GM18867 (cell line): ENCODE data around the gene MRPL55.

Experiments used
- ATAC-seq: cut with Tn5 transposase; IDR thresholded peaks from one replicate; pipeline ENCODE4 v1.9.1; 2021; ENCODE audit warnings: mild to moderate bottlenecking, moderate library complexity; ENCODE audit not compliant: unreplicated experiment

The MRPL55 gene

DNA sequence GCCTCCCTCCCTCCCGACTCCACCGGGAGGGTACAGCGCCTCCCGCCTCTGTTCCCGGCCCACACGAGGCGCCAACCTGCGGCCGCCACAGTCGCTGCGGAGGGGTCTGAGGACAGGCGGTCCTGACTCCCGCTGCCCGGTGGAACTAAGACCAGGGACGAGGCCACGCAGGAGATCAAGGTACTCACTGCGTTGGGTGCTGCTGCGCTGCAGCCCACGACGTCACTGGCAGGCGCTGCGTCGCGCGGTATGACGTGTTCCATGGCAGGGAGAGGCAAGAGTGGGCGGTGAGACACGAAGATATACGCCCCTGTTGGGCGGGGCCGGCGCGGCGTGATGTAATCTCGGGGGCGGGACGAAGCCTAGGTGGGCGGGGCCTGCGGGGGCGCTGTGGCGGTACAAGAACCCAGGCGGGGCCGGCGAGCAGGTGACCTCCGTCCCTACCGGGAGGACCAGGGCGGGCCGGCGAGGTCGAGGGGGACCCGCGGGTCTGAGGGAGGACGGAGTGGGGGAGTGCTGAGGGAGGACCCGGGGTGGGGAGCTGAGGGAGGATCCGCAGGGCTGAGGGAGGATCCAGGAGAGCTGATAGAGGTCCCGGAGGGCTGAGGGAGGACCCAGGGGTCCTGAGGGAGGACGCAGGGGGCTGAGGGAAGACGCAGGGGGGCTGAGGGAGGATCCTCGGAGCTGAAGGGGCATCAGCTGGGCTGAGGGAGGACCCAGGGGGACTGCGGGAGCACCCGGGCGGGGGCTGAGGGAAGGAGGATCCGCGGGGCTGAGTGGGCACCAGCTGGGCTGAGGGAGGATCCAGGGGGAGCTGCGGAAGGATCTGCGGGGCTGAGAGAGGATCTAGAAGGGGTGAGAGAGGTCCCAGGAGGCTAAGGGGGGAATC is at the start of gene MRPL55:
TSS of gene MRPL55 (minus strand) at position 227 of the 889 bp plus-strand sequence. CDS start 1,039 bp downstream, outside the sequence.
- ATAC-seq: peak; percentile 85

DNA sequence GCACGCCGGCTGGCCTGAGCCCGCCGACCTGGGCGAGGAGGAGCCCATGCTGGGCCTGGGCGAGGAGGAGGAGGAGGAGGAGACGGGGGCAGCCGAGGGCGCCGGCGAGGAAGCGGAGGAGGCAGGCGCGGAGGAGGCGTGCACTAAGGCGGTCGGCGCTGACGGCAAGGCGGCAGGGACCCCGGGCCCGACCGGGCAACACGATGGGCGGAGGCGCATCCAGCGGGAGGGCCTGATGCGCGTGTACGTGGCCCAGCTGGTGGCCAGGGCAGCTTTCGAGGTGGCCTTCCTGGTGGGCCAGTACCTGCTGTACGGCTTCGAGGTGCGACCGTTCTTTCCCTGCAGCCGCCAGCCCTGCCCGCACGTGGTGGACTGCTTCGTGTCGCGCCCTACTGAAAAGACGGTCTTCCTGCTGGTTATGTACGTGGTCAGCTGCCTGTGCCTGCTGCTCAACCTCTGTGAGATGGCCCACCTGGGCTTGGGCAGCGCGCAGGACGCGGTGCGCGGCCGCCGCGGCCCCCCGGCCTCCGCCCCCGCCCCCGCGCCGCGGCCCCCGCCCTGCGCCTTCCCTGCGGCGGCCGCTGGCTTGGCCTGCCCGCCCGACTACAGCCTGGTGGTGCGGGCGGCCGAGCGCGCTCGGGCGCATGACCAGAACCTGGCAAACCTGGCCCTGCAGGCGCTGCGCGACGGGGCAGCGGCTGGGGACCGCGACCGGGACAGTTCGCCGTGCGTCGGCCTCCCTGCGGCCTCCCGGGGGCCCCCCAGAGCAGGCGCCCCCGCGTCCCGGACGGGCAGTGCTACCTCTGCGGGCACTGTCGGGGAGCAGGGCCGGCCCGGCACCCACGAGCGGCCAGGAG is 49.3 kb upstream of the MRPL55 start:
- no peak for ATAC-seq

DNA sequence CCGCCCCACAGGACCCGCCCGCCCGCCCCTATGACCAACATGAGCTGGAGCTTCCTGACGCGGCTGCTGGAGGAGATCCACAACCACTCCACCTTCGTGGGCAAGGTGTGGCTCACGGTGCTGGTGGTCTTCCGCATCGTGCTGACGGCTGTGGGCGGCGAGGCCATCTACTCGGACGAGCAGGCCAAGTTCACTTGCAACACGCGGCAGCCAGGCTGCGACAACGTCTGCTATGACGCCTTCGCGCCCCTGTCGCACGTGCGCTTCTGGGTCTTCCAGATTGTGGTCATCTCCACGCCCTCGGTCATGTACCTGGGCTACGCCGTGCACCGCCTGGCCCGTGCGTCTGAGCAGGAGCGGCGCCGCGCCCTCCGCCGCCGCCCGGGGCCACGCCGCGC is 48.6 kb upstream of the MRPL55 start:
- ATAC-seq: no peak

DNA sequence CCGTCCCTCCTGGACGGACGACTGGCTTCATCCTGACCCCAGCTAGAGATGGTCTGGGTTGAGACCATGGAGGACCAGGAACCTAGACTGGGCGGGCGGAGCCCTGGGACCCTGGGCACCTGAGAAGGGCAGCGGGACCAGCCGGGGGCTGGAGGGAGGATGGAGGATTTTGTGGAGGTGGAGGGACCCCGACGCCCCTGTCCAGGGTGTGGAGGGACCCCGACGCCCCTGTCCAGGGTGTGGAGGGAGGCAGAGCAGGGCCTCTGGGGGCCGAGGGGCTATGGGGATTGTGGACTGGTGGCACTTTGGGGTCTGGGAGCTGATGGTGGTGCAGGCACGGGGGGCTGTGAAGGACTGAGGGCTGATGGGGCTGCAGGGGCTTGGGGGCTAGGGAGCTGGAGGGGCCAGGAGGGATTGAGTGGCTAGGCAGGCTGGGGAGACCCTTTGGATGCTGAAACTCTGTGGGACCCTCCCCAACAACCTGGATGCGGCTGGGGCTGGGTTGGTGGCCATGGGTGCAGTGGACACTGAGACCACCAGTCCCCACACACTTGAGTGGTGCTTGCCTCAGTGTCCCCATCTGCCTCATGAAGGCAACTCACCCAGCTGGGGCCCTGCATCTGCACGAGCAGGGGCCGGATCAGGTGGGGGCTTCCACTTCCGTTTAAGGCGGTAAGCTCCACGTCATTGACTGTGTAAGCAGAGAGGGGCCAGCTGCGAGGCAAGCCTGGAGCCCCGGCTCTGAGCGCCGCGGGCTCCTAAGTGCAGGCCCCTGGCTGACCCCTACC is 48.0 kb upstream of the MRPL55 start:
- ATAC-seq: no peak

DNA sequence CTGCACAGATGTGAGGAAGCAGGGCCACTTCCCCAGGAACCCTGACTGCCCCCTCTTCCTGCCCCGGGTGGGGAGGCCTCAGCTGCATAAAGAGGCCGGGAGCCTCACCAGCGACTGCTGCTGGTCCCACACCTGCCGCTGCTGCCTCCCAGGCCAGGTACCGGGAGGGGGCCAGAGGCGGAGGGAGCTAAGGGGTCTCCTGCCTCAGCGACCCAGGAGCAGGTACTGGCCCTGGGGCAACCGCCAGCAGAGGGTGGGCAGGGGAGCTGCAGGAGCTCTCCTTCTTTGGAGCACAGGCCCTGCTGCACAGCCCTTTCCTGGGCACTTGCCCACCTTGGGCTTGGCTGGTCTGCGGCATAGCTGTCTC is 47.4 kb upstream of the MRPL55 start:
- no peak for ATAC-seq

DNA sequence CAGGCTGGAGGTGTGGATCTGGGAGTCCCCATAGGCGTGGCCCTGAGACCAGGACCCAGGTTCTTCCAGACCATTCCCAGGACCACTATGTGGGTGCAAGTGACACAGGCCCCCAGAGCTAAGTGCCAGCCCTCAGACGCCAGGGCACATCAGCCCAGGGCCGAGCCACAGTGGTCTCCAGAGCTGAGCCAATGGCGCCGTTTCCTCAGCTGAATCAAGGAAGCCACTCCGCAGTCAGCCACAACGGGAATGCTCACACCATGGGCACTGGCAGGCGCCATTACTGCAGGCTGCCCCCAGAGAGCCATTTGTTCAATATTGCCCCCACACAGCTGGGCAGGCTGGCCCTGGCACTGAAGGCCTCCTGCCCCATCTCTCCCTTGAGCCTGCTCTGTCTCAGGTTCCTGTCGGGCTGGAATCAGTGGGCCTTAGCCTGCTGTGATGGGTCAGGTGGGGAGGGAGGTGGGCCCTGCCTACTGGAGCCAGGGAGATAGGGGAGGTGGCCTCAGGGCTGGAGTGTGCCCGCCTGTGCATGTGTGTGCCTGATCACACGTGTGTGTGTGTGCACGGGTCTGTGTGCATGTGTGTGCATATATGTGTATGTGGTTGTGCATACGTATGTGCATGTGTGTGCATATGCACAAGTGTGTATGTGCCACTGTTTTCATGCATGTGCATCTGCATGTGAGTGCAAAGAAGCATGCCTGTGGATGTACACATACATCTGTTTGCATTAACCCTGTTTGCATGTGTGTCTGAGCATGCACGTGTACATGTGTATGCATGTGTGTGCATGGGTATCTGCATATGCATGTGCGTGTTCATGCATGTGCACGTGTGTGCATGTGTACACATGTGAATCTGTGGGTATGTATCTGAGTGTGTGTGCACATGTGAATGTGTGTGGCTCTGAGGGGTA is 46.8 kb upstream of the MRPL55 start:
- ATAC-seq: no peak

DNA sequence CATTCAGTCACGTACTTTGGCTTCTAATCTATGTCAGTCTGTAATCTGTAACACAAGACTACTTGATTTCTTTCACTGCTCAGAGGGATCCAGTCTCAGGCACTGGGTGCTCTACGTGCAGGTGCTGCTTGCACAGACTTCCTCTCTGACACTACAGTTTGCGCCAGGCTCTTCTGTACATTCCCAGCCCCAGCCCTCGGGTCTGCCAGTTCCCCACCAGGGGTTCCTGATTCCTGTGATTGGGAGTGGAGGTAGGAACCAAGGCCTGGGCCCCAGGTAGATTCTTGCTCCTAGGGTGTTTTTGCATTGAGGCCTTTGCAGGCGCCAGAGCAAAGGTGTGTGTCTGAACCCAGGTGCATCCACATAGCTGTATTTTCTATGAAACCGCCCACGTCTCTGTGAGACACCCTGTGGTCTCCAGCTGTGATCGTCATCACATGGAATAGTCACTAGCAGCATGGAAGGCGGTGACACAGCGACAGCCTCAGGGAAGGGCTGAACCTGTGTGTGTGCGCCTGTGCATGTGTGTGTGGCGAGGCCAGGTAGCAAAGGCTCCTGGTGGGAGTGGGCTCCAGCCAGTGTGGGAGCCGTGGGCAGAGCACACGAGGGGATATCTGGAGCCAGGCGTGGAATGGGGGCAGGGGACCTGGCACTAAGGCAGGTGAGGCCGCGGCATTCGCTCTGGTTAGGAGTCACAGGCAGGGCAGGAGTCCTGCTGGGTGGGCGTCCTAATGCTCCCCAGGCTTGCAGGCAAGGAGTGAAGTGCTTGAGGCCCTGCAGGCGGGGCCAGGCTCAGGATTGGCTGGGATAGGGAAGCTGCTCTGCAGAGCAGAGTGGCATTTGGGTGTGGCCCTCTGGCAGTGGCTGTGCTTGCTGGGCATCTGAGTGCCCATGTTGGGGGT is 45.8 kb upstream of the MRPL55 start:
- ATAC-seq: no peak

DNA sequence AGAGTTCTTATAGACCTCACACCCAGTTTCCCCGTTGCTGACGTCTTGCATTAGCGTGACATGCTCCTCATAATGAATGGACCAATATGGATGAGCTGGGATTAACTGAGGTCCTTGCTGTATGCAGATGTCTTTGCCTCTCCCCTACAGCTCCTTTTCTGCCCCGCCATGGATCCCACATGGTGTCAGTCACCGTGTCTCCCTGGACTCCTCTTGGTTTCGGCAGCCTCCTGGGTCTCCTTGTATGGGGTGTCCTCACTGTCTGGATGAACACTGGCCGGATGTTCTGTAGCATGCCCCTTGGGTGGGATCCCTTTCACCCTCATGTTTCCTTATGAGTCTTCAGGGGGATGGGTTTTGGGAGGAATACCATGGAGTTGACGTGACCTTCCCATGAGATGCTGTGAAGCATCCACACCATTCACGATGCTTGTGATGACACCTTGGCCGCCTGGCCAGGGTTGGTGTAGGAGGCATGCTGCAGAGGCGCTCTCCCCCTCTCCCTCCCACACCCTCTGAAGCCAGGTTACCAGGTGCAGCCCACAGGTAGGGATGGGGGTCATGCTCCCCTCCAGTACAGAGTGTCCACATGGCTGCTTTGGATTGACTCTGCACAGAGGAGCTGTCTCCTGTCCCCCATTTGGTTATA is 45.0 kb upstream of the MRPL55 start:
- no peak for ATAC-seq

DNA sequence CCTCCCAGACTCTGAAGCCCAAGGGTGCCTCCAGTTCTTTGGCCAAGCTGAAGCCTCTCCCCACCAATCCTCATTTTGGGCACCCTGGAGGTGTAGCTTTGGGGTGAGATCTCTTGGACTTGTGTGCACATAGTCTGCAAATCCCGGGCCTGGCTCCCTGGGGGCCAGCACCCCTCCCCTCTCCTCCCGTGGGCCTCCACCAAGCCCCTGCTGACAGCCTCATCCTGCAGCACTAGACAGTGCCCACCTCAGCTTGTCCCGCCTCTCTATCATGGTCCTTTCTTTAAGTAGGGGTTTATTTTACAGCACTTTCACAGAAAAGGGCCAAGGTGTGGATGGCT is 43.8 kb upstream of the MRPL55 start:
- ATAC-seq: no peak

DNA sequence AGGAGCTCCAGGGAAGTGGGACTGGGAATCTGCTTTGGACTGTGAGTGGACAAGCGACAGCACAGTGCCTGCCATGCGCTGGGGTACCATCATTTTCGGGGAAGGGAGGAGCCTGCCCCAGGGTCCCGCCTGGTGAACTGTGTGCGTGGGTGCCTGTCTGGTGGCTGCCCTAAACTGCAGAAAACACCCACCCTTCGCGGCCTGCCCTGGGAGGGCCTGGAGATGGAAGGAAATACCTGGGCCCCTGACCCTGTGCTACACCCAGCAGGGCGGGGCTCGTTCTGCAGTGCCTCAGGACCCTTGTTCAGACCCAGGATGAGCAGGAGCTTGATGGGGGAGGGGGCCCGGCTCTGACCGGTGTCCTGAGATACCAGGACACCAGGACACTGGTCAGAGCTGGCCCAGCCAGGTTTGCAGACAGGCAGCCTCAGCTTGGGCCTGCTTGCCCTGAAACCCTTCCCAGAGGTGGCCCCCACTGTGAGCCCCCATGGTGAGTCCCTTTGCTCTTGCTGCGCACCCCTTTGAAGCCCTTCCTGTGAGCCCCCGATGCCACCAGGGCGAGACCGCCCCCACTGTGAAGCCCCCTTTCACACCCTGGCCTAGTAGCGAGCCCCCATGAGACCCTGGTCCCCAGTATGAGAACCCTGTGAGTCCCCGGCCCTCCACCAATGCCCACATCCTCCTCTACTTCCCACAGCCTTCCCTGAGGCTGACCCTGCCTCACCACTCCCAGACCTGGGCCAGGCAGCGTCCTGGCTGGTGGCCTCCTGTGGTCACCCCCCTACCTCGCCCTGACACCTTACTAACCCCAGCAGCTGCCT is 43.2 kb upstream of the MRPL55 start:
- ATAC-seq: no peak

DNA sequence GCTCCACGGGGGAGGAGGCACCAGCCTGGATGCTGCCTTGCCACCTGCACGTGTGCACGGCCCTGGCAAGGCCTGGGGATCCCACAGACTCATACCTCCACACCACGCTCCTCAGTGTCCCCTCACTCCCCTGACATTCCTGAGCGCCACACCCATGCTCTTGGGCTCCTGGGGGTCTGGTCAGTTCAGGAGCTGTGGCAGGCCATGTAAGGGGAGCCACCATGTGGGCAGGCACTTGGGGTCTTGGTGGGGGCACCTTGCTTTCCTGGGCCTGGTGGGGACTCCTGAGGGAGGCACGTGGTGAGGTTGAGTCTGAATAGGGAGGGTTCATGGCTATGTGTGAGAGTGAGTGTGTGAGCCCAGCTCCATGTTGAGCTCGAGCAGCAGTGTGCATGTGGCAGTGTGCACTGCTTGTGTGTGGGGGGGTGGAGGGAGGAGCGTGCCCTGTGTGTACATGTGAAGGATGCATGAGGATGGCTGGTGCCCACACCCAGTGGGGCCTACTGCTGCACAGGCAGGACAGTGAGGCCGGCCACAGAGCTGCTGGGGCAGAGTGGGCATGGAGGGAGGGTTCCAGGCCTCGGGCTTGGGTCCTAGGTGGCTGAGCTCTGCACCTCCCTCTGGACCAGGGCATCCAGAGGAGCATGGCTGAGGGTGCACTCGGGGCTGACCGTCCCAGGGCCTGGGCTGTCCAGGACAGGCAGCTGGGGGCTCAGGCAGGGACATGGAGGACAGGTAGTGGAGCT is 42.3 kb upstream of the MRPL55 start:
- no peak for ATAC-seq

DNA sequence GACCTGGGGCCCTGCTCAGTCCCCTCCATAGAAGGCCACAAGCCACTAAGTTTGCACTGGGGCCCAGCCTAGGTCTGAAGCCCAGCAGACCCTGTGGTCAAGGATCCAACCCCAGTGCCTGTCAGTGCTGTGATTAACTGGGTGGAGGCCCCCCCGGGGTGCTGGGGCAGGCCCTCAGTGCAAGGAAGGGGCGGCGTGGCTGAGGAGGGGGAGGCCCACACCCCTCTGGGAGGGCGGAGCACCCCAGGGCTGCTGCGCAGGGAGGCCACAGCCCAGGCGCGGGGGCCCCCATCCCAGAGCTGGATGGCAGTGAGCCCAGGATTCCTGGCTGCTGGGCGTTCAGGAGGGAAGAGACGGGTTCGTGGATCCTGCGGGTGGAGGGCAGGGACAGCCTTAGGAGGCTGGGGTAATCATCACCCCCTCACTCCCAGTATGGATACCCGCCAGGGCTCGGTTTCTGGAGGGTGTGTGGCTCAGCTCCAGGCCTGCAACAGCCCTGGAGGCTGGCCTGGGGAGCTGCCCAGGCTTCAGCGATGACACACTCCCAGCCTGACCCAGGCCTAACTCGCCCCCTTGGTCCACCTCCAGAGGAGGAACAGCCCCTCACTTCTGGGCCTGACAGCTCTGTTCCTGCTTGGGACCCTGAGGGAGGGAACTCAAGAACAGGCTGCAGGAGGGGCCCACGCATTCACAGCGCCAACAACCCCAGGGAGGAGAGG is 41.5 kb upstream of the MRPL55 start:
- ATAC-seq: no peak

DNA sequence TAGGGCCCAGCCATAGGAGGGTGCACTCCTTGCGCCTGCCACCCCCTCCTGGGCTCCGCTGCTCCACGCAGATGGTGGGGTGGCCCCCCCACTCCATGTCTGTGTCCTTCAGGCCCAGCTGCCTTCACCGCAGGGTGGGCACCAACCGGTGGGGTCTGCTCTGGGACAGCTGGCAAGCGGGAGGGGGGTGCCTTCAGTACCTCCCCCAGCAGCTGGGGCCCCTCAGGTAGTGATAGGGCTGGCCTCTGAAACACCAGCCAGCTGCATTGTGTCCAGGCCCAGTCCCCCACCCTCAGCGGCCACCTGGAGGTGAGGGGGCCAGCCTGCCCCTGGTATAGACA is 41.0 kb upstream of the MRPL55 start:
- ATAC-seq: no peak

DNA sequence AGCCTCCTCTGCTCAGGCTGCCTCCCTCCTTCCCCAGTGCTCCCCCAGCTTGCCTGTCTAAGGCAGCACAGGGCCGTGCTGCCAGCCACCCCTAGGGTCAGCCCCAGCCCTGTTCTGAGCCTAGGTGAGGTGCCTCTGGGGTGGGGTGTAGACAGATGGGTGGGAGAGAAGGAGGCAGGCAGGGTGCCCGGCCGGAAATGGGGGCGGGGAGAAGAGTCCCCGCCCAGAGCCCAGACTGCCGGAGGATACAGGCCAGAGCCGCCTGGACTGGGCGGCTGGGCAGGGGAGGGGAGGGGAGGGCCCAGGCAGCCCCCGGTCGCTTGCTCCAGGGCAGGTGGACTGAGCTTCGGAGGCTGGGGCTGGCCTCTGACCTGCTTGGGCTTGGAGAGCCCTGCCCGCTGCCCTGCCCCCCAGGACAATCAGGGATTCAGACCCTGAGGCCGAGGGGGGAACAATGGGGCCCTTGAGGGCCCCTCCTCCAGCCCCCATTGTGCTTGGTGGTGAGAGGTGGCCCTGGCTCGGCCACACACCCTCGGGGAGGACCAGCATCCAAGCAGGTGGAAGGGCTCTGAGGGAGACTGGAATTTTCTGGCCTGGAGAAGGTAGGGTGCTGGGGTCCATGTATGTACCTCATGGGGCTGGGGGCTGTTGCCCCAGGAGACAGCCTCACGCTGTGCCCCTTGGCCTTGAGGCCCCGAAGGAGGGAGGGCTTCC is 40.5 kb upstream of the MRPL55 start, which contains the start of gene GJC2:
TSS of gene GJC2 (plus strand) at position 525 of the 714 bp plus-strand sequence. CDS start 7,829 bp downstream, outside the sequence.
- ATAC-seq: no peak

DNA sequence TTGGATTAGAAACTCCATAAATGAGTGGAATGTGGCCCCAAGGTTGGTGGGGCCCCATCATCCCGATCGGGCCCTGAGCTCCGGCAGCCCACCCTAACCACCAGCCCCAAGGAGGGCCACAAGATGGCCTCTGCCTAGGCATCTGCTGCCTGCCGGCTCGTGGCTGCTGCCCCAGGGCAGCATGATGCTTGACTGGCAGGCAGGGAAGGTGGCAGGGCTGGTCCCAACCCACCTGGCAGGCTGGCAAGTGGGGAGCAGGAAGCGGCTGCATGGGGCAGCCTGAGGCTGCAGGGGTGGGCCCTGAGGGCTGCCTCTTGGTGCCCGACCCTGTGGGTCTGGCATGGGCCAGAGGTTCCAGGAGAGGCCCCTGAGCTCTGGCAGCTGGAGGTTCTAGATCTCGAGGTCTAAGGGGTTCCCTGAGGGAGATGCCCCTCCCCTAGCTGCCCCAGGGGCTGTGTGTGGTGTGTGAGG is 39.9 kb upstream of the MRPL55 start:
- no peak for ATAC-seq
